Measurements from ENCODE around the gene UVRAG. TPM values are rescaled to one million over a fixed set of nuclear protein-coding genes. Genes with fewer than 3 reads are reported as not detected.
A peak's percentile ranks its signal among the peaks of the same experiment; 100 is the strongest.

UVRAG gene
- total and polyA plus RNA-seq, 2 donors (not counting 1 experiment from before 2014, with no cell fraction given): 37.7 to 94.1 TPM

DNA sequence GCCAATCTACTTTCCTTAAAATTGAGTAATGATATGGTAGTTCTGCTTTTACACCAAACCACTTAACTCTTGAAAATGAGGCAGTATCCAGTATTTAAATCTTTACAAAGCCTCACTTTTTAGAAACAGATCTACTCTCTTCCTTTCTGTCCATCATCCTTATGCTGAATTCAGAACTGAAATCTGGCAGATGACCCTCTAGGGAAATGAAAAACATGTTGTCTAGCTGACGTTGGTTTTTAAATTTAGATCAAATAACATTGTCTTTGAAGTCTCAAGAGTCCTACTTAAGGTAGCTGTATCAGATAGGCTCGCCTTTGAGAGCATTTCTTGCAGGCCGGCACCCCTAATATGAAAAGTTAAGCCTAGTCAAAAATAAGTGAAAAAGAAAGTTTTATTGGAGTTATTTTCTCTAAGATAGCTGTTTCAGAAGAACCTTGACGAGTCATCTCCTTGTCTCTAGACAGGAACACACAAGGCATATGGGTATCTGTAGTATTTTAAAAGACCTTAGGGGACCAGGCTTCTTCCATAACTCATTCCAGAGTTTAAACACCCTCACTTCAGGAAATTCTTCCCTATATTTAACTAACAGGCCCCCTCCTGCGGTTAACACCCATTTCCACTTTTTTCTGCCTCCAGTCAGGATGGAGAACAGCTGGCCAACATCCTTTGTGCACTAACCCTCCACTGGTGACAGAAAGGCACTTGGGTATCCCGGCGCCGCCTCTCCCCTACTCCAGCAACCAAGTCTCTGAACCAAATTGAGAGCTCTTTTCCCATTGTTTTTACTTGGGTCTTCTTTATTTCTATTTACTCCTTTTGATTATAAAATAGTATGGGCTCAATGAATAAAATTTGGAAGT is 310.1 kb downstream of the UVRAG start:
- DNase-seq (no peak), ATAC-seq (ENCODE audit: low read depth) (peak; percentile 51)
- Histone ChIP-seq H3K4me2 (replicated peaks; ENCODE audit: low read depth, low read length, poor library complexity, severe bottlenecking) (no peak overlapping the region), H3K27ac (ENCODE audit: low read length in 2 of 2) (peak overlapping the region in 1 of 2 donors; percentile 27), H4K20me1 (ENCODE audit: control insufficient read depth, insufficient read depth, low read length, poor library complexity, severe bottlenecking) (peaks cover 28% of the 10 kb centered on the region), H3K9ac (ENCODE audit: low read length) (no peak overlapping the region), H3K27me3 (replicated peaks in 1 of 4; ENCODE audit: control extremely low read depth in 1 of 4, control insufficient read depth in 3 of 4, insufficient read depth in 4 of 4, low read length in 3 of 4) (no peaks in the 10 kb centered on the region), H3K4me1 (ENCODE audit: control insufficient read depth in 2 of 2, insufficient read depth in 2 of 2, low read length in 2 of 2) (peaks cover 3 to 6% of the 10 kb centered on the region in 2 donors), H2AFZ (ENCODE audit: insufficient read depth, low read depth, low read length, poor library complexity, severe bottlenecking) (no peak overlapping the region), H3K79me2 (ENCODE audit: control insufficient read depth, insufficient read depth, low read length) (peaks cover 9% of the 10 kb centered on the region), H3K9me3 (ENCODE audit: control extremely low read depth in 1 of 3, control insufficient read depth in 2 of 3, insufficient read depth in 1 of 3, low read length in 2 of 3) (no peaks in the 10 kb centered on the region), H3K4me3 (ENCODE audit: control extremely low read depth in 1 of 5, extremely low read depth in 1 of 5, insufficient read depth in 1 of 5, low read depth in 2 of 5, low read length in 4 of 5) (no peak overlapping the region), H3K36me3 (replicated peaks in 1 of 2; ENCODE audit: control extremely low read depth in 1 of 2, control insufficient read depth in 1 of 2, extremely low read depth in 1 of 2, insufficient read depth in 2 of 2, low read length in 1 of 2) (peaks cover 9 to 53% of the 10 kb centered on the region in 2 experiments)
- Mint-ChIP-seq H3K9me3 (ENCODE audit: insufficient read depth) (no peaks in the 10 kb centered on the region), H3K27me3 (no peaks in the 10 kb centered on the region), H3K4me3 (peak overlapping the region; percentile 4), H3K4me1 (peaks cover 27% of the 10 kb centered on the region), H3K27ac (peak overlapping the region; percentile 15)
- TF ChIP-seq CTCF (IDR thresholded peaks at IDR 0.05) (no peak), EZH2 (IDR thresholded peaks at IDR 0.05; ENCODE audit: borderline replicate concordance, insufficient read depth, low read depth, low read length, poor library complexity, severe bottlenecking) (no peak)
- intact Hi-C loops (cut with micrococcal nuclease): no loop called here
- POLR2A ChIA-PET: no interaction called here
- CTCF ChIA-PET: interaction anchor here (1.2 to 1.7 kb wide), 3 partner anchors 9 to 235 kb away, joined by 3 read pairs; no protein-coding TSS in a partner anchor
- 60% methylated on average over 2 of the region's 8 CpGs for WGBS (ENCODE audit: insufficient coverage)

- Histone ChIP-seq H3K9me3 (ENCODE audit: control extremely low read depth in 1 of 3, control insufficient read depth in 2 of 3, insufficient read depth in 1 of 3, low read length in 2 of 3) (no peaks in the 10 kb centered on the region), H3K36me3 (replicated peaks in 1 of 2; ENCODE audit: control extremely low read depth in 1 of 2, control insufficient read depth in 1 of 2, extremely low read depth in 1 of 2, insufficient read depth in 2 of 2, low read length in 1 of 2) (peaks cover 5 to 51% of the 10 kb centered on the region in 2 experiments), H3K4me3 (ENCODE audit: control extremely low read depth in 1 of 5, extremely low read depth in 1 of 5, insufficient read depth in 1 of 5, low read depth in 2 of 5, low read length in 4 of 5) (no peak overlapping the region), H2AFZ (ENCODE audit: insufficient read depth, low read depth, low read length, poor library complexity, severe bottlenecking) (no peak overlapping the region), H3K4me2 (replicated peaks; ENCODE audit: low read depth, low read length, poor library complexity, severe bottlenecking) (no peak overlapping the region), H3K79me2 (ENCODE audit: control insufficient read depth, insufficient read depth, low read length) (no peaks in the 10 kb centered on the region), H4K20me1 (ENCODE audit: control insufficient read depth, insufficient read depth, low read length, poor library complexity, severe bottlenecking) (peaks cover 14% of the 10 kb centered on the region), H3K27me3 (replicated peaks in 1 of 4; ENCODE audit: control extremely low read depth in 1 of 4, control insufficient read depth in 3 of 4, insufficient read depth in 4 of 4, low read length in 3 of 4) (no peaks in the 10 kb centered on the region), H3K27ac (ENCODE audit: low read length in 2 of 2) (no peak overlapping the region), H3K9ac (ENCODE audit: low read length) (no peak overlapping the region), H3K4me1 (ENCODE audit: control insufficient read depth in 2 of 2, insufficient read depth in 2 of 2, low read length in 2 of 2) (peaks cover 0 to 1% of the 10 kb centered on the region in 2 donors)
- H3K27me3 Mint-ChIP-seq: no peaks in the 10 kb centered on the region
- CTCF ChIA-PET: interaction anchor here (0.7 to 1.7 kb wide), 2 partner anchors 22 kb away, joined by 3 to 4 read pairs; no protein-coding TSS in a partner anchor
- H3K4me3 Mint-ChIP-seq: no peak overlapping the region
- H3K27ac Mint-ChIP-seq: peak overlapping the region; percentile 6
- H3K4me1 Mint-ChIP-seq: peaks cover 10% of the 10 kb centered on the region
- no peak for TF ChIP-seq CTCF (IDR thresholded peaks at IDR 0.05)
- no peak for TF ChIP-seq EZH2 (IDR thresholded peaks at IDR 0.05; ENCODE audit: borderline replicate concordance, insufficient read depth, low read depth, low read length, poor library complexity, severe bottlenecking)
- POLR2A ChIA-PET: no interaction called here
- DNase-seq (no peak), ATAC-seq (ENCODE audit: low read depth) (no peak)
- intact Hi-C loops (cut with micrococcal nuclease): no loop called here
- H3K9me3 Mint-ChIP-seq (ENCODE audit: insufficient read depth): no peaks in the 10 kb centered on the region
- 100% methylated on average over 2 of the region's 2 CpGs for WGBS (ENCODE audit: insufficient coverage)
These were observed 314.7 kb downstream of the UVRAG start for GRCh38 chr11:76129729-76130128.
